Mesendoderm (in vitro differentiated cells): ENCODE results near the gene GPBP1L1. TPM values are rescaled to one million over a fixed set of nuclear protein-coding genes. Genes with fewer than 3 reads are reported as not detected.
A peak's percentile ranks its signal among the peaks of the same experiment; 100 is the strongest.
"Not testable (repeated sequence)": the region's sequence is repeated elsewhere in the genome, so short reads cannot be mapped to it uniquely, and the experiment has no call there.

Experiments used
- DNase-seq: peaks from one replicate; pipeline ENCODE4 v3.0.0; 2013
- H2AK5ac ChIP-seq: 2 replicates; pipeline ENCODE4 v1.6.1; 2013; ENCODE audit warnings: low read length, inconsistent platforms
- H2BK120ac ChIP-seq: 2 replicates; pipeline ENCODE4 v1.6.1; 2013; ENCODE audit warnings: low read depth, mild to moderate bottlenecking, low read length, moderate library complexity, mixed read lengths
- H2BK15ac ChIP-seq: replicated peaks from 2 replicates; pipeline ENCODE4 v1.6.1; 2013; ENCODE audit warnings: low read depth, mild to moderate bottlenecking, moderate library complexity
- H2BK5ac ChIP-seq: 2 replicates; pipeline ENCODE4 v1.6.1; 2013; ENCODE audit warnings: low read length, inconsistent platforms
- H3K18ac ChIP-seq: 2 replicates; pipeline ENCODE4 v1.6.1; 2013; ENCODE audit warnings: mild to moderate bottlenecking, low read length, mixed read lengths
- H3K23ac ChIP-seq: one replicate; pipeline ENCODE4 v1.6.1; 2013; ENCODE audit warnings: low read length
- H3K27ac ChIP-seq: 2 replicates; pipeline ENCODE4 v1.5.1; 2013; ENCODE audit warnings: low read depth, mild to moderate bottlenecking, inconsistent platforms, low read length, moderate library complexity
- H3K27me3 ChIP-seq: 2 replicates; pipeline ENCODE4 v1.6.1; 2013; ENCODE audit warnings: low read length, control low read depth, mild to moderate bottlenecking, inconsistent platforms; ENCODE audit not compliant: insufficient read depth, poor library complexity
- H3K36me3 ChIP-seq: 2 replicates; pipeline ENCODE4 v1.6.1; 2013; ENCODE audit warnings: low read length, inconsistent platforms; ENCODE audit not compliant: control insufficient read depth, insufficient read depth
- H3K4ac ChIP-seq: one replicate; pipeline ENCODE4 v1.6.1; 2013; ENCODE audit warnings: low read depth, mild to moderate bottlenecking, low read length, moderate library complexity
- H3K4me1 ChIP-seq: 2 replicates; pipeline ENCODE4 v1.6.1; 2013; ENCODE audit warnings: low read depth, low read length, inconsistent platforms; ENCODE audit not compliant: control insufficient read depth
- H3K4me2 ChIP-seq: 2 replicates; pipeline ENCODE4 v1.6.1; 2013; ENCODE audit warnings: low read length
- H3K4me3 ChIP-seq: 2 replicates; pipeline ENCODE4 v1.5.1; 2013; ENCODE audit warnings: mild to moderate bottlenecking, low read length
- H3K56ac ChIP-seq: one replicate; pipeline ENCODE4 v1.6.1; 2013; ENCODE audit warnings: low read length
- H3K79me1 ChIP-seq: 2 replicates; pipeline ENCODE4 v1.6.1; 2013; ENCODE audit warnings: low read length, inconsistent platforms
- H3K79me2 ChIP-seq: 2 replicates; pipeline ENCODE4 v1.6.1; 2013; ENCODE audit warnings: mild to moderate bottlenecking, low read length; ENCODE audit not compliant: control insufficient read depth, insufficient read depth
- H3K9ac ChIP-seq: 2 replicates; pipeline ENCODE4 v1.6.1; 2013; ENCODE audit warnings: low read length, inconsistent platforms
- H4K5ac ChIP-seq: one replicate; pipeline ENCODE4 v1.6.1; 2013; ENCODE audit warnings: low read length
- H4K8ac ChIP-seq: one replicate; pipeline ENCODE4 v1.6.1; 2013; ENCODE audit warnings: low read depth, mild to moderate bottlenecking, control low read depth, low read length, moderate library complexity
- WGBS: extraction: QIAGEN DNeasy Blood & Tissue Kit; methylation state at CpG from one replicate; pipeline ENCODE4 v1.1.7; 2013; ENCODE audit warnings: low lambda C conversion rate, missing lambda C conversion rate; ENCODE audit not compliant: insufficient coverage; ENCODE audit errors: extremely low coverage; 5-methylcytosine and 5-hydroxymethylcytosine counted together
- polyA plus RNA-seq, 2 experiments: library from polyadenylated mRNA; stranded (reverse); fragments of 200-250 nt; gene quantifications; one replicate each; pipeline ENCODE4 v1.2.3, GENCODE V29; 2013

The GPBP1L1 gene, protein sequence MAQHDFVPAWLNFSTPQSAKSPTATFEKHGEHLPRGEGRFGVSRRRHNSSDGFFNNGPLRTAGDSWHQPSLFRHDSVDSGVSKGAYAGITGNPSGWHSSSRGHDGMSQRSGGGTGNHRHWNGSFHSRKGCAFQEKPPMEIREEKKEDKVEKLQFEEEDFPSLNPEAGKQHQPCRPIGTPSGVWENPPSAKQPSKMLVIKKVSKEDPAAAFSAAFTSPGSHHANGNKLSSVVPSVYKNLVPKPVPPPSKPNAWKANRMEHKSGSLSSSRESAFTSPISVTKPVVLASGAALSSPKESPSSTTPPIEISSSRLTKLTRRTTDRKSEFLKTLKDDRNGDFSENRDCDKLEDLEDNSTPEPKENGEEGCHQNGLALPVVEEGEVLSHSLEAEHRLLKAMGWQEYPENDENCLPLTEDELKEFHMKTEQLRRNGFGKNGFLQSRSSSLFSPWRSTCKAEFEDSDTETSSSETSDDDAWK
- 52.6 TPM for polyA plus RNA-seq (2013, experiment 1 of 2)
- 52.8 TPM for polyA plus RNA-seq (2013, experiment 2 of 2)

DNA sequence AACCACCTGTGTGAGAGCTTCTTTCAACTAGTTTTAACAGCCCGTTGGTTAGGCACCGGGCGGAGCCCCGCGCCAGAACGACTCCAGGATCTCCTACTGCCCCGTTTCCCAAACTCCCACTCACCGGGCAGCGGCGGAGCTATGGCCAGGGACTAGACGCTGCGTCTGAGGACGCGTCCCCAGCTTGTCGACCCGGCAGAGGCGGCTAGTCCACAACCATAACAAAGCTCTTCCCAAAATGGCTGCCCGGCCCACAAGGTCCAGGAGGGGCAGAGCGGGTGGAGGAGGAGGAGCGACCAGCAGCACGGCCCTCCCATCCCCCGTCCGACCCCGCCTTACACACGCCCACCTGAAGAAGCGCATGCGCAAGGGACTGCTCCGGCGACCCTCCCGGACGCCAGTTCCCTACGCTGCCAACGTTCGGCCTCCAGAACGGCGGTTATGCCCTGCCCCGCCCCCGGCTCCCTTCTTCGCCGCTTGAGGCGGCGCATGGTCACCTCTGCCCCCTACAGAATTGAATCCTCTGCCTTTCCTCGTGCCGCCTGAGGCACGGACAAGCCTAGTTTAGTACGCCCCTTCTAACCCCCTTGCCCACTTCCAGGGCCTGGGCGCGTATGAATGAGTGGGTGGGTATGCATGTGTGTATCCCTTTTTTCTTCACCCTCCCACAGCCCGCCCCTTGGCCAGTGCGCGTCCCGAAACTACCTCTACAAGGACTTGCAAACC lies at the start of gene GPBP1L1:
Gene GPBP1L1, minus strand, starts transcription at position 246 of the 726 bp plus-strand sequence. CDS start 27,446 bp downstream, outside the sequence.
- Histone ChIP-seq H3K36me3 (no peaks in the 10 kb centered on the region), H2AK5ac (no peak within 1 kb of the TSS), H2BK15ac (no peak within 1 kb of the TSS), H3K4me2 (peak within 1 kb of the TSS; percentile 45), H4K8ac (peak within 1 kb of the TSS; percentile 58), H2BK120ac (peak within 1 kb of the TSS; percentile 6), H3K4ac (peak within 1 kb of the TSS; percentile 88), H3K18ac (peak within 1 kb of the TSS; percentile 80), H4K5ac (no peak within 1 kb of the TSS), H3K56ac (peak within 1 kb of the TSS; percentile 99), H3K27ac (peak within 1 kb of the TSS; percentile 74), H3K79me1 (peaks cover 4% of the 10 kb centered on the region), H3K4me1 (peaks cover 5% of the 10 kb centered on the region), H2BK5ac (peak within 1 kb of the TSS; percentile 71), H3K79me2 (peaks cover 58% of the 10 kb centered on the region), H3K9ac (peak within 1 kb of the TSS; percentile 97), H3K4me3 (peak within 1 kb of the TSS; percentile 96), H3K23ac (peak within 1 kb of the TSS; percentile 82), H3K27me3 (no peaks in the 10 kb centered on the region)
- peak; percentile 98 for DNase-seq
- WGBS, result no CpG with 5 or more reads among the region's 52 CpGs

DNA sequence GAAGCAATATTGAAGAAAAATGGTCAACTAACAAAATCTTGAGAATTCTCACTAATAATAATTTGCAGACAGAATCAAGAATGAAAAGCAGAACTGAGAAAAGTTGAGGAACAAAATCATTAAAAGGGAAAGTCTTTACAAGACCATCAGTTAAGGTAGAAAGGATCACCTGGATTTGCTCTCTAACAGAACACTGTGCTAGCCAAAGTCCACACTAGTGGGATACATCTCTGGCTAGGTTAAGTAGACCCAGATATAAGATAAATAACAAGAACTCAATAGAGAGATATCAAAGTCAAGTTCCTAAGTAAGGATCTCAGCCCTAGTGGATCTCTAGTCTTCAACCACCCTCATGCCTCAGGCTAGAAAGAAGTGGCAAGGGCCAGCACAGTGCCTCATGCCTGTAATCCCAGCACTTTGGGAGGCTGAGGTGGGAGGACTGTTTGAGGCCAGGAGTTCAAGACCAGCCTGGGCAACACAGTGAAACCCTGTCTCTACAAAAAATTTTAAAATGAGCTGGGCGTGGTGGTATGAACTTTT lies 44.5 kb upstream of the GPBP1L1 start:
- H4K8ac ChIP-seq, result no peak overlapping the region
- no peaks in the 10 kb centered on the region for H3K4me1 ChIP-seq
- no peak overlapping the region for H4K5ac ChIP-seq
- no peak overlapping the region for H3K4me2 ChIP-seq
- no peak overlapping the region for H3K4ac ChIP-seq
- H3K4me3 ChIP-seq, result no peak overlapping the region
- no peak overlapping the region for H2AK5ac ChIP-seq
- no peak overlapping the region for H3K56ac ChIP-seq
- H3K79me2 ChIP-seq, result no peaks in the 10 kb centered on the region
- H2BK120ac ChIP-seq, result no peak overlapping the region
- no peaks in the 10 kb centered on the region for H3K79me1 ChIP-seq
- no peaks in the 10 kb centered on the region for H3K36me3 ChIP-seq
- no peak overlapping the region for H2BK15ac ChIP-seq
- H3K27ac ChIP-seq, result no peak overlapping the region
- DNase-seq, result no peak
- H3K23ac ChIP-seq, result no peak overlapping the region
- H3K27me3 ChIP-seq, result no peaks in the 10 kb centered on the region
- no peak overlapping the region for H3K18ac ChIP-seq
- H3K9ac ChIP-seq, result no peak overlapping the region
- no peak overlapping the region for H2BK5ac ChIP-seq
- no CpG with 5 or more reads among the region's 1 CpG for WGBS

- Histone ChIP-seq H3K9ac (no peak overlapping the region), H3K56ac (no peak overlapping the region)
- WGBS, result 100% methylated on average over 1 of the region's 3 CpGs
Observed at GRCh38 chr1:45730075-45730779, 43.9 kb upstream of the GPBP1L1 start.

DNA sequence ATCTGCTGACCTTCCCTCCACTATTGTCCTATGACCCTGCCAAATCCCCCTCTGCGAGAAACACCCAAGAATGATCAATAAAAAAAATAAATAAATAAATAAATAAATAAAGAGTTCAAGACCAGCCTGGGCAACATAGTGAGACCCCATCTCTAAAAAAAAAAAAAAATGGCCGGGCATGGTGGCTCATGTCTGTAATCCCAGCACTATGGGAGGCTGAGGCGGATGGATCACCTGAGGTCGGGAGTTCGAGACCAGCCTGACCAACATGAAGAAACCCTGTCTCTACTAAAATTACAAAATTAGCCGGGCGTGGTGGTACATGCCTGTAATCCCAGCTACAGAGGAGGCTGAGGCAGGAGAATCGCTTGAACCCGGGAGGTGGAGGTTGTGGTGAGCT lies 39.7 kb upstream of the GPBP1L1 start:
- not testable (repeated sequence) for H2AK5ac ChIP-seq, H3K56ac ChIP-seq, H3K18ac ChIP-seq, H3K23ac ChIP-seq, H3K9ac ChIP-seq, H3K4me2 ChIP-seq, H3K4me3 ChIP-seq, H3K4me1 ChIP-seq, DNase-seq, H2BK15ac ChIP-seq, H4K8ac ChIP-seq, H4K5ac ChIP-seq, H2BK120ac ChIP-seq, H3K4ac ChIP-seq, H3K27me3 ChIP-seq, H3K79me1 ChIP-seq, H2BK5ac ChIP-seq, H3K27ac ChIP-seq, H3K79me2 ChIP-seq, H3K36me3 ChIP-seq
- no CpG with 5 or more reads among the region's 9 CpGs for WGBS

More at GRCh38 chr1:45730075-45730779, 43.9 kb upstream of the GPBP1L1 start:
- Histone ChIP-seq H3K4me3 (no peak overlapping the region), H2BK15ac (no peak overlapping the region), H4K5ac (no peak overlapping the region), H3K4ac (no peak overlapping the region), H3K27ac (no peak overlapping the region), H2BK120ac (no peak overlapping the region), H3K4me1 (no peaks in the 10 kb centered on the region), H3K18ac (no peak overlapping the region), H3K27me3 (no peaks in the 10 kb centered on the region), H4K8ac (no peak overlapping the region), H3K36me3 (no peaks in the 10 kb centered on the region), H2BK5ac (no peak overlapping the region), H3K23ac (no peak overlapping the region), H3K79me1 (no peaks in the 10 kb centered on the region), H3K4me2 (no peak overlapping the region), H2AK5ac (no peak overlapping the region), H3K79me2 (no peaks in the 10 kb centered on the region)
- peak; percentile 22 for DNase-seq

GRCh38 chr1:45723248-45723930 lies 37.1 kb upstream of the GPBP1L1 start:
- H3K23ac ChIP-seq, result no peak overlapping the region
- no peak overlapping the region for H4K8ac ChIP-seq
- no peaks in the 10 kb centered on the region for H3K36me3 ChIP-seq
- H3K27me3 ChIP-seq, result no peaks in the 10 kb centered on the region
- no peak for DNase-seq
- no peak overlapping the region for H3K4me2 ChIP-seq
- no peak overlapping the region for H2BK120ac ChIP-seq
- H2BK15ac ChIP-seq, result no peak overlapping the region
- H3K4me3 ChIP-seq, result no peak overlapping the region
- H4K5ac ChIP-seq, result no peak overlapping the region
- no peak overlapping the region for H3K4ac ChIP-seq
- H3K9ac ChIP-seq, result no peak overlapping the region
- H3K27ac ChIP-seq, result no peak overlapping the region
- H3K79me1 ChIP-seq, result no peaks in the 10 kb centered on the region
- H3K4me1 ChIP-seq, result no peaks in the 10 kb centered on the region
- no peak overlapping the region for H2BK5ac ChIP-seq
- no peak overlapping the region for H3K56ac ChIP-seq
- no peak overlapping the region for H2AK5ac ChIP-seq
- H3K79me2 ChIP-seq, result no peaks in the 10 kb centered on the region
- H3K18ac ChIP-seq, result no peak overlapping the region
